AG09309 (cell line): ENCODE measurements around the gene EYA3.

Experiments
- DNase-seq: peaks from one replicate; pipeline ENCODE4 v3.0.0-alpha.2; 2010; ENCODE audit warnings: low read depth
- H3K4me3 ChIP-seq: 2 replicates; pipeline ENCODE4 v1.5.1; 2011; ENCODE audit warnings: mild to moderate bottlenecking, low read depth, low read length, moderate library complexity; ENCODE audit not compliant: control insufficient read depth
- CTCF ChIP-seq: IDR thresholded peaks from 2 replicates; pipeline ENCODE4 v1.5.1; 2011; ENCODE audit warnings: mild to moderate bottlenecking, low read depth, low read length, inconsistent platforms; ENCODE audit not compliant: insufficient read depth, control insufficient read depth; ENCODE audit errors: missing control alignments

Gene EYA3

GRCh38 chr1:28102189-28102588 lies 13.8 kb upstream of the EYA3 start:
- TF ChIP-seq CTCF = no peak
- DNase-seq = no peak
- no peak overlapping the region for H3K4me3 ChIP-seq

- H3K4me3 ChIP-seq = no peak overlapping the region
- TF ChIP-seq CTCF = no peak
- DNase-seq = no peak
Observed at GRCh38 chr1:28099050-28099769, 10.8 kb upstream of the EYA3 start.

GRCh38 chr1:28097100-28097472 lies 8.7 kb upstream of the EYA3 start:
- H3K4me3 ChIP-seq = no peak overlapping the region
- no peak for TF ChIP-seq CTCF
- no peak for DNase-seq

GRCh38 chr1:28096210-28097099 lies 8.0 kb upstream of the EYA3 start:
- no peak overlapping the region for H3K4me3 ChIP-seq
- TF ChIP-seq CTCF = no peak
- no peak for DNase-seq

GRCh38 chr1:28091043-28091781 lies 2.8 kb upstream of the EYA3 start:
- no peak for DNase-seq
- H3K4me3 ChIP-seq = no peak overlapping the region
- peak; percentile 82 for TF ChIP-seq CTCF

- DNase-seq = no peak
- peak overlapping the region; percentile 89 for H3K4me3 ChIP-seq
- peak; percentile 32 for TF ChIP-seq CTCF
Observed at GRCh38 chr1:28087614-28088167, 719 bp downstream of the EYA3 start.
